PC-9 (cell line): ENCODE results near the gene SAMD11.

Experiments used
- EZH2 ChIP-seq: fragments of 200-600 bp; sonication (generic); IDR thresholded peaks from 2 replicates; pipeline ENCODE4 v1.8.0; 2017; ENCODE audit warnings: antibody characterized with exemption, low read depth
- TF ChIP-seq, protein P1 (sequence below): fragments of 200-600 bp; sonication (generic); conservative IDR thresholded peaks from 2 replicates; pipeline ENCODE4 v1.6.1; 2017; ENCODE audit warnings: mixed run types, antibody characterized with exemption, mild to moderate bottlenecking, moderate library complexity

DNA sequence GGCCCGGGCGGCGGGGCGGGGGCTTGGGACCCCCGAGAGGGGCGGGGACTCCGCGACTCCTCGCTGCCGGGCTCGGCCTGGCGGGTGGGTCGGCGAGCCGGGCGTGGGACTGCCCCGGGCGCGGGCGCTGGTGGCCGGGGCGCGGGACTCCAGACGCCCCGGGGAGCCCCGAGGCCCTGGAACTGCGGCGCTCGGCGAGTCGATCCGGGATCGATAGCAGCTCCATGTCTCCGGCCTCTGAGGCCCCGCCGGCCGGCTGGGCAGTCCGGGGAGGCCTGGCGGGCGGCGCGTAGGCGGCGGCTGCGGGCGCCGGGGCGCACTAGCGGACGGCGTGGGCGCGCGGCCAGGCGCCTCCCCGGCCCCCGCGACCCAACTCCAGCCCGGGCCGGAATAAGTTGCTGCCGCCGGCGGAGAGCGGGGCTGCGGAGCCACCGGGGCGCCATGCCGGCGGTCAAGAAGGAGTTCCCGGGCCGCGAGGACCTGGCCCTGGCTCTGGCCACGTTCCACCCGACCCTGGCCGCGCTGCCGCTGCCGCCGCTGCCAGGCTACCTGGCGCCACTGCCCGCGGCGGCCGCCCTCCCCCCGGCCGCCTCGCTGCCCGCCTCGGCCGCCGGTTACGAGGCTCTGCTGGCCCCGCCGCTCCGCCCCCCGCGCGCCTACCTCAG is 400 bp downstream of the SAMD11 start:
- TF ChIP-seq, protein P1, sequence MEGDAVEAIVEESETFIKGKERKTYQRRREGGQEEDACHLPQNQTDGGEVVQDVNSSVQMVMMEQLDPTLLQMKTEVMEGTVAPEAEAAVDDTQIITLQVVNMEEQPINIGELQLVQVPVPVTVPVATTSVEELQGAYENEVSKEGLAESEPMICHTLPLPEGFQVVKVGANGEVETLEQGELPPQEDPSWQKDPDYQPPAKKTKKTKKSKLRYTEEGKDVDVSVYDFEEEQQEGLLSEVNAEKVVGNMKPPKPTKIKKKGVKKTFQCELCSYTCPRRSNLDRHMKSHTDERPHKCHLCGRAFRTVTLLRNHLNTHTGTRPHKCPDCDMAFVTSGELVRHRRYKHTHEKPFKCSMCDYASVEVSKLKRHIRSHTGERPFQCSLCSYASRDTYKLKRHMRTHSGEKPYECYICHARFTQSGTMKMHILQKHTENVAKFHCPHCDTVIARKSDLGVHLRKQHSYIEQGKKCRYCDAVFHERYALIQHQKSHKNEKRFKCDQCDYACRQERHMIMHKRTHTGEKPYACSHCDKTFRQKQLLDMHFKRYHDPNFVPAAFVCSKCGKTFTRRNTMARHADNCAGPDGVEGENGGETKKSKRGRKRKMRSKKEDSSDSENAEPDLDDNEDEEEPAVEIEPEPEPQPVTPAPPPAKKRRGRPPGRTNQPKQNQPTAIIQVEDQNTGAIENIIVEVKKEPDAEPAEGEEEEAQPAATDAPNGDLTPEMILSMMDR: no peak
- no peak for TF ChIP-seq EZH2
